Bone marrow (tissue), 2 donors: ENCODE measurements around the gene GAPT.
"Not testable (repeated sequence)": the region's sequence is repeated elsewhere in the genome, so short reads cannot be mapped to it uniquely, and the experiment has no call there.

Source experiments
- DNase-seq, 2 donors: peaks; one replicate each; lab custom pipeline; 2025; lab: John Stamatoyannopoulos, UW

The GAPT gene

DNA sequence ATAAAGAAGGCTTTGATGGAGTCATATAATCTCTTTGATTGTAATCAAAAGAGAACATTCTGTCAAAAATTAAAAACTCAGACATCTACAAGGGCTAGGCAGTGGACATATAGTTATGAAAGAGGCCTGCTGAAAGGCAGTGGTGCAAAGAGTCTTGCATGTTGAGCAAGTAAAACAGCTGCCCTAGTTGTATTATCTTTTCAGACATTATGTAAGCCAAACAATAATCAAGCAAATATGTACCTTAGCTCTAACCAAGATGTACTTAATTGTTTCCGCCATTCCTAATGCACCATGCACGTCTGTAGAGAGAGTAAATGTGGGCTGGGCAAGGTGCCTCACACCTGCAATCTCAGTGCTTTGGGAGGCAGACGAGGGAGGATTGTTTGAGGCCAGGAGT, 14.3 kb downstream of the GAPT start:
- DNase-seq: no peak

DNA sequence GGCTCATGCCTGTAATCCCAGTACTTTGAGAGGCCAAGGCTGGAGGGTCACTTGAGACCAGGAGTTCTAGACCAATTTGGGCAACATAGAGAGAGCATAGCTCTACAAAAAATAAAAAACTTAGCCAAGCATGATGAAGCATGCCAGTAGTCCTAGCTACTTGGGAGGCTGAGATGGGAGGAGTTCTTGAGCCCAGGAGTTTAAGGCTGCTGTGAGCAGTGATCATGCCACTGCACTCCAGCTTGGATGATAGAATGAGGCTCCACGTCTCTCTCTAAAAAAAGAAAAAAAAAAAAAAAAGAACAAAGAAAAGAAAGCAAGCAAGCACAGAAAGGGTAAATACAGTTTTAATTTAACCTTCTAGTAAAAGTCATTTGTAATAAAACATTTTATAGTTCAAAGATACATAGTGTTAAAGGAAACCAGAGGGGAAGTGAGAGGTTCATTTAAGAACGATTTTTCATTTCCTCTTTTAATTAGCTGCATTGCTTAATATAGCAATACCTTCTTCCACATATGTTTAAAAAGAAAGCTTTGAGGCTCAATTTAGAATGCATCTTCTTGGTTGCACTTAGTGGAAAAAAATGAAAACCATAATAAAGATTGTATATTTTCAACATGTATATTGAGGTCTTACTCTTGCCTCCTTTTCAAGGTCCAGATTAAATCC, 14.9 kb downstream of the GAPT start:
- peak in 1 of 2 donors; percentile 2 for DNase-seq

DNA sequence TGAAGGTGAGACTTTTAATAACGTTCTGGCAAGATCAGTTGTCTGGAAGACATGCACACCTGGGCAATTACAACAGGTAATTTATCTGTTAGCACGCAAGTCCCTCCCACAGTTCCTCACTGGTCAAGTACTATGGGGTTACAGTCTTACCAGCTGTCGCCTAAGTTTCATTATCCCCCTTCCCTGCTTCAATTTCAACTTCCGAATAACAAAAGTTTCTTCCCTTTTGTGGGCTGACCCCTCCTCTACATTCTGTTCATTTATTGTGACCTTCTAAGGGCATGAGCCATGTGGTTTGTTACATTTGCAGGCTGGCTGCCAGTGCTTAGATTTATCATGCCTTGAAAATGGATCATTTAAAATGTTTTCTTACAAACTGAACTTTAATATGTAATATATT, 16.5 kb downstream of the GAPT start:
- no peak for DNase-seq

DNA sequence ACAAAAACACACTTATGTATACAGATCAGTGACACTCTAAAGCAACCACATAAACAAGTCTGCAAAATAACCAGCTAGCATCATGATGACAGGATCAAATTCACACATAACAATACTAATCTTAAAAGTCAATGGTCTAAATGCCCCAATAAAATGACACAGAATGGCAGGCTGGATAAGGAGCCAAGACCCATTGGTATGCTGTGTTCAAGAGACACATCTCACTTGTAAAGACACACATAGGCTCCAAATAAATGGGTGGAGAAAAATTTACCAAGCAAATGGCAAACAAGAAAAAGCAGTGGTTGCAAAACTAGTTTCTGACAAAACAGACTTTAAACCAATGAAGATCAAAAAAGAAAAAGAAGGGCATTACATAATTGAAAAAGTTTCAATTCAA, 26.0 kb downstream of the GAPT start:
- no peak for DNase-seq

DNA sequence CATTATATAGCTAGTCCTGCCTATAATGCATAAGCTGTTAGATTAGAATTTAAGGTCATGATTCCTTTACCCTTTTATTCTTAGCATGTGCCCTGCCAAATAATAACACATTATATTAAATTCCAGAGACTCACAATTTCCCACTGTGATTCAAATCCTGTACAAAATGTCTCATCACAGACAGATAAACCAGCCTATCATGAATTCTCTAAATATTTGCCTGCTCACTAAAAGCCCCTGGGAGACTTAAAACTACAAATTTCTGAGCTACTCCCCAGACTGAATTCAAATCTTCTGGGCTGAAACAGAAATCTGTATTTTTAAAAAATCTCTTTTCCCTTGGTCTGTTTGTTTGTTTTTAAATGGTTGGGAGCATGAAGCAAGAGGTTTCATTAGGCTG, 32.7 kb downstream of the GAPT start:
- DNase-seq: no peak

DNA sequence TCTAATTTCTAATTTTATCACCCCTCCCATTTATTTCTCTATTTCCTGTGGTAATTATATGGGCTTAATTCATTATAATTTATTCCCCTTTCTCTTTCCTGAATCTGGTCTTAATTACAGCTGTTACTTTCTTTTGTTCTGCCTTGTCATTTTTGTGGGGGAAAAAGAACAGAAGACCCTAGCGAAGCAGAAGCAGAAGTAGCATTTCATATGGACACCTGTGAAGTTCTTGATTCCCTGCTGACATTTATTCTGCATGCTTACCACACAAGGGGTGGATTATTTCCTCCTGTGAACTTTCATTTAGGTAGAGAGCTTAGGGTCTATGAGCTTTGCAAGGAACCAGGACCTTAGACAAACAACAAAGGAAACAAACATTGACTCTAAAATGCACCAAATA, 33.3 kb downstream of the GAPT start:
- DNase-seq: peak in 1 of 2 donors; percentile 8

GRCh38 chr5:58530942-58531490, 39.8 kb downstream of the GAPT start:
- DNase-seq: no peak

DNA sequence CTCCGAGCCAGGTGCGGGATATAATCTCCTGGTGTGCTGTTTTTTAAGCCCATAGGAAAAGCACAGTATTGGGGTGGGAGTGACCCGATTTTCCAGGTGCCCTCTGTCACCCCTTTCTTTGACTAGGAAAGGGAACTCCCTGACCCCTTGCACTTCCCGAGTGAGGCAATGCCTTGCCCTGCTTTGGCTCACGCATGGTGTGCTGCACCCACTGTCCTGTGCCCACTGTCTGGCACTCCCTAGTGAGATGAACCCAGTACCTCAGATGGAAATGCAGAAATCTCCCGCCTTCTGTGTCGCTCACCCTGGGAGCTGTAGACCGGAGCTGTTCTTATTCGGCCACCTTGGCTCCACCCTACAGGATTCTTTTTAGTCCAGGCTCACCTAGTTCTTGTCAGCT, 50.7 kb downstream of the GAPT start:
- not testable (repeated sequence) for DNase-seq

DNA sequence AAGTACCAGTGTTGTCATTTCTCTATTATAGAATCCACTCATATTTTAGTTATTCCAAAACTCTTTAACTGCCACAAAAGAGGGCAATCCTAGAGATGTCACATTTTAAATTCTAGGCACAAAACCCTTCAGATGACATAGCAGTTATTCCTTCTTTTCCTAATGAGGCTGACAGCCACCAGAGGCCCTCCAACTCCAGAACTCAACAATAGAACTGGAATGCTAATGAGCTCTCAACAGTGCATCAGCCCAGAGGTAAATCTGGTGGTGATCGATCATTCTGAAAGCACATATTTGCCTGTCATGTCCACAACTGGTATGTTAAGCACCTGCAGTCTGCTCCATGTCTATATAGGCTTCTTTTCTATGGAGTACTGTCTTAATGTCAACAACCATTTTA, 51.5 kb downstream of the GAPT start:
- DNase-seq: no peak

- no peak for DNase-seq
These were observed 52.5 kb downstream of the GAPT start for GRCh38 chr5:58543723-58544122.

DNA sequence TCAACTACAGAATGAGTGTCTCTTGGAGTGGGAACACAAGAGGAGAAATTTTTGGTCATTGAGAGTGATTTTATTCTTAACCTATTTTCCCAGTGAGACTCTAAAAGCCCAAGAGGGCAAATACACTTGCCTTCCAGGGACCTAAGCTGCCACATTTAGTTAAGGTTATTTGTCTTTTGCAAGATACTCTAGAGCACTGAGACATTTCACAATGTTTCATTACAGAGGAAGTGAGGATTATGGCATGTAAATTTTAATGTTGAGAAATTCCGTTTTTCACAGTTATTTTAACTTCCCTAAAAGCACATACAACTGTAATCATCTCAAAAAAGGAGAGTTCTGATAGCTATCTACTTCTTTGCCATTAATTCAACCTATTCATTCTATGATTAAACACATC, 53.0 kb downstream of the GAPT start:
- peak in 1 of 2 donors; percentile 37 for DNase-seq

DNA sequence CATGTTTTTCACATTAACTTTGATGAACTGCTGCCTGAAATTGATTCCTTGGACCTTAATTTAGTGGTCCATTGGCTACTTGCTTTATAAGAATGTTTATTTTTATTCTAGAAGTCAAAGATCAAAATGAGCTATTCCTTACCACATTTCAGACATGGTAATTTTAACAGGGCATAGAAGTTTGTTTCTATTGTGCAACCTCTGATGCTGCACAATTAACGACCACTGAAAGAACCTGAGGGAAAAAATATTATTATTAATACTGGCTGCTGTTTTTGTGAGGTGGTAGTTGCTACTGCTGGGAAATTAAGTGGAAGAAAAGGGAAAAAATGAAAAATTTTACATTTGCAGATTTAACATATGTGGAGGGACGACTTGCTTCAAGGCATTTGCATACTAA, 53.7 kb downstream of the GAPT start:
- DNase-seq: no peak

- peak in 1 of 2 donors; percentile 81 for DNase-seq
These were observed 54.7 kb downstream of the GAPT start for GRCh38 chr5:58545912-58546311.
